ENCODE data around the gene ARHGEF10L. TPM values are rescaled to one million over a fixed set of nuclear protein-coding genes. Genes with fewer than 3 reads are reported as not detected.

ARHGEF10L gene
- total RNA-seq, 4 donors from 2014 or later, result 65.0 to 136 (median 94.1) TPM

- no peak overlapping the region for H3K4me3 ChIP-seq
- 95% methylated on average over 3 of the region's 3 CpGs for WGBS
- no peaks in the 10 kb centered on the region for H3K9me3 ChIP-seq
- no peaks in the 10 kb centered on the region for H3K4me1 ChIP-seq
- no peak for DNase-seq (ENCODE audit: low spot score in 2 of 2)
- H3K36me3 ChIP-seq, result no peaks in the 10 kb centered on the region
- TF ChIP-seq POLR2A (IDR thresholded peaks at IDR 0.05) (no peak), EP300 (IDR thresholded peaks at IDR 0.05) (no peak), CTCF (IDR thresholded peaks at IDR 0.05) (no peak), POLR2AphosphoS5 (IDR thresholded peaks at IDR 0.05) (no peak)
- no peaks in the 10 kb centered on the region for H3K27me3 ChIP-seq
- no peak overlapping the region for H3K27ac ChIP-seq
Measured at GRCh38 chr1:17510138-17510537, 29.4 kb upstream of the ARHGEF10L start.

GRCh38 chr1:17511188-17511587, 28.3 kb upstream of the ARHGEF10L start:
- Histone ChIP-seq H3K27ac (no peak overlapping the region), H3K27me3 (no peaks in the 10 kb centered on the region), H3K4me1 (peaks cover under 1% of the 10 kb centered on the region), H3K36me3 (no peaks in the 10 kb centered on the region), H3K4me3 (no peak overlapping the region), H3K9me3 (no peaks in the 10 kb centered on the region)
- TF ChIP-seq POLR2A (IDR thresholded peaks at IDR 0.05) (no peak), CTCF (IDR thresholded peaks at IDR 0.05) (no peak), POLR2AphosphoS5 (IDR thresholded peaks at IDR 0.05) (no peak), EP300 (IDR thresholded peaks at IDR 0.05) (no peak)
- no peak for DNase-seq (ENCODE audit: low spot score in 2 of 2)
- WGBS, result 100% methylated on average over 2 of the region's 2 CpGs

- TF ChIP-seq POLR2A (IDR thresholded peaks at IDR 0.05), result no peak
- TF ChIP-seq CTCF (IDR thresholded peaks at IDR 0.05), result no peak
- TF ChIP-seq POLR2AphosphoS5 (IDR thresholded peaks at IDR 0.05), result no peak
- no peak for TF ChIP-seq EP300 (IDR thresholded peaks at IDR 0.05)
- no peaks in the 10 kb centered on the region for H3K27me3 ChIP-seq
- no peak overlapping the region for H3K27ac ChIP-seq
- no peaks in the 10 kb centered on the region for H3K36me3 ChIP-seq
- 47% methylated on average over 4 of the region's 4 CpGs for WGBS
- no peak for DNase-seq (ENCODE audit: low spot score in 2 of 2)
- no peak overlapping the region for H3K4me3 ChIP-seq
- no peaks in the 10 kb centered on the region for H3K9me3 ChIP-seq
- peaks cover 4% of the 10 kb centered on the region for H3K4me1 ChIP-seq
Measured at GRCh38 chr1:17513131-17513530, 26.4 kb upstream of the ARHGEF10L start.

- Histone ChIP-seq H3K4me1 (peaks cover 4% of the 10 kb centered on the region), H3K4me3 (no peak overlapping the region), H3K27me3 (no peaks in the 10 kb centered on the region), H3K9me3 (no peaks in the 10 kb centered on the region), H3K36me3 (no peaks in the 10 kb centered on the region), H3K27ac (no peak overlapping the region)
- no peak for DNase-seq (ENCODE audit: low spot score in 2 of 2)
- 93% methylated on average over 10 of the region's 10 CpGs for WGBS
- TF ChIP-seq EP300 (IDR thresholded peaks at IDR 0.05) (no peak), POLR2A (IDR thresholded peaks at IDR 0.05) (no peak), CTCF (IDR thresholded peaks at IDR 0.05) (no peak), POLR2AphosphoS5 (IDR thresholded peaks at IDR 0.05) (no peak)
Measured at GRCh38 chr1:17514776-17515175, 24.7 kb upstream of the ARHGEF10L start.

GRCh38 chr1:17515902-17516301, 23.6 kb upstream of the ARHGEF10L start:
- H3K9me3 ChIP-seq, result no peaks in the 10 kb centered on the region
- no peaks in the 10 kb centered on the region for H3K27me3 ChIP-seq
- whole genome bisulfite sequencing, result 60% methylated on average over 3 of the region's 5 CpGs
- H3K4me3 ChIP-seq, result no peak overlapping the region
- H3K4me1 ChIP-seq, result peaks cover 9% of the 10 kb centered on the region
- no peak for DNase-seq (ENCODE audit: low spot score in 2 of 2)
- TF ChIP-seq POLR2AphosphoS5 (IDR thresholded peaks at IDR 0.05), result no peak
- TF ChIP-seq CTCF (IDR thresholded peaks at IDR 0.05), result no peak
- no peak for TF ChIP-seq EP300 (IDR thresholded peaks at IDR 0.05)
- TF ChIP-seq POLR2A (IDR thresholded peaks at IDR 0.05), result no peak
- no peak overlapping the region for H3K27ac ChIP-seq
- no peaks in the 10 kb centered on the region for H3K36me3 ChIP-seq
